Mesenchymal stem cell (in vitro differentiated cells and primary cell): ENCODE data around the gene SLC7A4.

Source experiments
- DNase-seq: peaks from one replicate; pipeline ENCODE4 v3.0.0-alpha.2; 2013
- H2AFZ ChIP-seq: one replicate; pipeline ENCODE4 v1.6.1; 2013; ENCODE audit warnings: low read depth, mild to moderate bottlenecking, control low read depth, inconsistent platforms, low read length, moderate library complexity
- H2AK5ac ChIP-seq: 2 replicates; pipeline ENCODE4 v1.6.1; 2013; ENCODE audit warnings: low read length, moderate library complexity, mild to moderate bottlenecking, inconsistent platforms; ENCODE audit not compliant: severe bottlenecking
- H2BK120ac ChIP-seq: one replicate; pipeline ENCODE4 v1.6.1; 2013; ENCODE audit warnings: low read depth, mild to moderate bottlenecking, inconsistent platforms, low read length, moderate library complexity
- H2BK12ac ChIP-seq, 2 experiments: one replicate each; pipeline ENCODE4 v1.6.1; 2013; ENCODE audit warnings: inconsistent platforms in 2 of 2, low read length in 2 of 2, mild to moderate bottlenecking in 2 of 2, moderate library complexity in 2 of 2, control low read depth in 1 of 2
- H2BK15ac ChIP-seq: one replicate; pipeline ENCODE4 v1.6.1; 2013; ENCODE audit warnings: mild to moderate bottlenecking, low read depth, inconsistent platforms; ENCODE audit not compliant: poor library complexity, severe bottlenecking
- H2BK5ac ChIP-seq: 2 replicates; pipeline ENCODE4 v1.6.1; 2013; ENCODE audit warnings: low read depth, mild to moderate bottlenecking, low read length, control low read depth, inconsistent platforms; ENCODE audit not compliant: poor library complexity, severe bottlenecking
- H3K14ac ChIP-seq, 2 experiments: one replicate each; pipeline ENCODE4 v1.6.1; 2013; ENCODE audit warnings: inconsistent platforms in 2 of 2, low read length in 2 of 2, control low read depth in 1 of 2, mild to moderate bottlenecking in 1 of 2, moderate library complexity in 1 of 2
- H3K18ac ChIP-seq, 2 experiments: one replicate each; pipeline ENCODE4 v1.6.1; 2013; ENCODE audit warnings: inconsistent platforms in 2 of 2, low read length in 2 of 2, control low read depth in 1 of 2, low read depth in 1 of 2, mild to moderate bottlenecking in 1 of 2
- H3K23ac ChIP-seq, 2 experiments: one replicate each; pipeline ENCODE4 v1.6.1; 2013; ENCODE audit warnings: inconsistent platforms in 2 of 2, low read length in 2 of 2, mild to moderate bottlenecking in 2 of 2, moderate library complexity in 2 of 2, control low read depth in 1 of 2
- H3K27ac ChIP-seq: 2 replicates; pipeline ENCODE4 v1.5.1; 2013; ENCODE audit warnings: mild to moderate bottlenecking, moderate library complexity, low read length, control low read depth, inconsistent platforms; ENCODE audit not compliant: poor library complexity, severe bottlenecking
- H3K27me3 ChIP-seq, 2 experiments: 2 replicates each; pipeline versions ENCODE4 v1.6.1 to v1.7.0; 2013; ENCODE audit warnings: low read length in 2 of 2, mild to moderate bottlenecking in 2 of 2, moderate library complexity in 2 of 2, control low read depth in 1 of 2, inconsistent platforms in 1 of 2; ENCODE audit not compliant: control insufficient read depth in 1 of 2, insufficient read depth in 1 of 2
- H3K36me3 ChIP-seq, 2 experiments: 2 replicates each; pipeline versions ENCODE4 v1.6.1 to v1.7.0; 2013; ENCODE audit warnings: low read length in 2 of 2, control low read depth in 1 of 2, inconsistent platforms in 1 of 2, low read depth in 1 of 2, mild to moderate bottlenecking in 1 of 2; ENCODE audit not compliant: insufficient read depth in 2 of 2, control insufficient read depth in 1 of 2
- H3K4ac ChIP-seq, 2 experiments: one replicate each; pipeline ENCODE4 v1.6.1; 2013; ENCODE audit warnings: inconsistent platforms in 2 of 2, low read length in 2 of 2, mild to moderate bottlenecking in 2 of 2, moderate library complexity in 2 of 2, control low read depth in 1 of 2, low read depth in 1 of 2
- H3K4me1 ChIP-seq: 2 replicates; pipeline ENCODE4 v1.6.1; 2013; ENCODE audit warnings: low read depth, low read length, control low read depth; ENCODE audit not compliant: control insufficient read depth, insufficient read depth
- H3K4me2 ChIP-seq: 2 replicates; pipeline ENCODE4 v1.6.1; 2013; ENCODE audit warnings: low read length, mild to moderate bottlenecking, inconsistent platforms; ENCODE audit not compliant: poor library complexity, severe bottlenecking
- H3K4me3 ChIP-seq, 2 experiments: 2 replicates each; pipeline versions ENCODE4 v1.5.1 to v1.7.0; 2013; ENCODE audit warnings: low read length in 2 of 2, mild to moderate bottlenecking in 2 of 2, control low read depth in 1 of 2, low read depth in 1 of 2; ENCODE audit not compliant: insufficient read depth in 1 of 2
- H3K79me1 ChIP-seq: replicated peaks from 2 replicates; pipeline ENCODE4 v1.6.1; 2013; ENCODE audit warnings: mild to moderate bottlenecking, control low read depth, low read length, inconsistent platforms; ENCODE audit not compliant: poor library complexity, severe bottlenecking
- H3K9ac ChIP-seq: 2 replicates; pipeline ENCODE4 v1.7.0; 2013; ENCODE audit warnings: mild to moderate bottlenecking, low read length, moderate library complexity
- H3K9me3 ChIP-seq: 2 replicates; pipeline ENCODE4 v1.7.0; 2013; ENCODE audit warnings: mild to moderate bottlenecking, low read length; ENCODE audit not compliant: control insufficient read depth
- H4K8ac ChIP-seq: one replicate; pipeline ENCODE4 v1.6.1; 2013; ENCODE audit warnings: inconsistent platforms, mild to moderate bottlenecking, low read length, moderate library complexity
- H4K91ac ChIP-seq: one replicate; pipeline ENCODE4 v1.6.1; 2013; ENCODE audit warnings: mild to moderate bottlenecking, low read length, inconsistent platforms
- WGBS: methylation state at CpG from one replicate; pipeline ENCODE4 v1.1.7; 2013; ENCODE audit warnings: mixed read lengths; 5-methylcytosine and 5-hydroxymethylcytosine counted together

Gene SLC7A4

DNA sequence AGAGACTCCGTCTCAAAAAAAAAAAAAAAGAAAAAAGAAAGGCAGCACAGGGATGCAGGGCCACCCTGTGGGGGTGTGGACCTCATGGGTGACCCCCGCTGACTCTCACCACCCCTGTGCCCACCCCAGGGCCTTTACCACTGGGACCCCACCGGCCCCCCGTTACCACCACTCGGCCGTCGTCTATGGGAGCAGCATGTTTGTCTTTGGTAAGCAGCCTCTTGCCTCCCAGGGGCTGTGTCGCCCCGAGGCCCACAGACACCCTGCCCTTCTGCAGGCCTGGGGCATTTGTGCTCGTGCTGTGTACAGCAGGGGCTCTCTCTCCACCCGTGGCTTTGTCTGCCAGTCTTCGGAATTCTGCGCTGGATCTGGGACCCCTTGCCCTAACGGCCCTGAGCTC lies 45.0 kb downstream of the SLC7A4 start:
- peaks cover 49% of the 10 kb centered on the region for H3K79me1 ChIP-seq
- no peak overlapping the region for H3K4me2 ChIP-seq
- no peak overlapping the region for H2BK15ac ChIP-seq
- no peaks in the 10 kb centered on the region for H3K9me3 ChIP-seq
- H2AK5ac ChIP-seq, result no peak overlapping the region
- no peak overlapping the region for H3K9ac ChIP-seq
- peaks cover 66 to 68% of the 10 kb centered on the region in 2 experiments for H3K36me3 ChIP-seq
- no peak for DNase-seq
- no peak overlapping the region for H3K14ac ChIP-seq
- H3K4me3 ChIP-seq, result no peak overlapping the region
- no peak overlapping the region for H3K18ac ChIP-seq
- H2BK5ac ChIP-seq, result no peak overlapping the region
- WGBS, result 94% methylated on average over 14 of the region's 14 CpGs
- no peak overlapping the region for H3K23ac ChIP-seq
- no peaks in the 10 kb centered on the region for H3K27me3 ChIP-seq
- no peak overlapping the region for H2BK120ac ChIP-seq
- no peak overlapping the region for H4K8ac ChIP-seq
- no peak overlapping the region for H3K4ac ChIP-seq
- no peak overlapping the region for H4K91ac ChIP-seq
- no peak overlapping the region for H2BK12ac ChIP-seq
- no peak overlapping the region for H2AFZ ChIP-seq
- H3K4me1 ChIP-seq, result peaks cover 18% of the 10 kb centered on the region
- no peak overlapping the region for H3K27ac ChIP-seq

- H3K4ac ChIP-seq, result no peak overlapping the region
- H3K9ac ChIP-seq, result no peak overlapping the region
- DNase-seq, result no peak
- no peak overlapping the region for H3K4me2 ChIP-seq
- no peak overlapping the region for H3K27ac ChIP-seq
- no peak overlapping the region for H4K8ac ChIP-seq
- H3K14ac ChIP-seq, result no peak overlapping the region
- peaks cover 58% of the 10 kb centered on the region in 2 experiments for H3K36me3 ChIP-seq
- no peak overlapping the region for H2AFZ ChIP-seq
- H3K23ac ChIP-seq, result no peak overlapping the region
- H3K27me3 ChIP-seq, result no peaks in the 10 kb centered on the region
- H3K4me3 ChIP-seq, result no peak overlapping the region
- peaks cover 47% of the 10 kb centered on the region for H3K79me1 ChIP-seq
- H2BK5ac ChIP-seq, result no peak overlapping the region
- H3K4me1 ChIP-seq, result peaks cover 21% of the 10 kb centered on the region
- WGBS, result 96% methylated on average over 1 of the region's 1 CpG
- no peak overlapping the region for H2BK120ac ChIP-seq
- H2AK5ac ChIP-seq, result no peak overlapping the region
- H4K91ac ChIP-seq, result no peak overlapping the region
- H2BK12ac ChIP-seq, result no peak overlapping the region
- no peak overlapping the region for H2BK15ac ChIP-seq
- H3K9me3 ChIP-seq, result no peaks in the 10 kb centered on the region
- H3K18ac ChIP-seq, result no peak overlapping the region
Measured at GRCh38 chr22:20986365-20986764, 46.0 kb downstream of the SLC7A4 start.

- Histone ChIP-seq H3K23ac (no peak overlapping the region), H4K91ac (no peak overlapping the region), H3K4ac (no peak overlapping the region), H3K36me3 (peaks cover 52% of the 10 kb centered on the region in 2 experiments), H3K9ac (no peak overlapping the region), H3K4me2 (no peak overlapping the region), H2BK12ac (no peak overlapping the region), H3K14ac (no peak overlapping the region), H4K8ac (no peak overlapping the region), H3K9me3 (no peaks in the 10 kb centered on the region), H3K27ac (no peak overlapping the region), H3K18ac (no peak overlapping the region), H3K4me3 (no peak overlapping the region), H3K4me1 (peaks cover 27% of the 10 kb centered on the region), H3K27me3 (no peaks in the 10 kb centered on the region), H2BK5ac (no peak overlapping the region), H3K79me1 (peaks cover 46% of the 10 kb centered on the region), H2AFZ (no peak overlapping the region), H2BK120ac (no peak overlapping the region), H2BK15ac (no peak overlapping the region), H2AK5ac (no peak overlapping the region)
- DNase-seq, result no peak
- WGBS, result 99% methylated on average over 7 of the region's 7 CpGs
Measured at GRCh38 chr22:20985720-20986119, 46.6 kb downstream of the SLC7A4 start.

DNA sequence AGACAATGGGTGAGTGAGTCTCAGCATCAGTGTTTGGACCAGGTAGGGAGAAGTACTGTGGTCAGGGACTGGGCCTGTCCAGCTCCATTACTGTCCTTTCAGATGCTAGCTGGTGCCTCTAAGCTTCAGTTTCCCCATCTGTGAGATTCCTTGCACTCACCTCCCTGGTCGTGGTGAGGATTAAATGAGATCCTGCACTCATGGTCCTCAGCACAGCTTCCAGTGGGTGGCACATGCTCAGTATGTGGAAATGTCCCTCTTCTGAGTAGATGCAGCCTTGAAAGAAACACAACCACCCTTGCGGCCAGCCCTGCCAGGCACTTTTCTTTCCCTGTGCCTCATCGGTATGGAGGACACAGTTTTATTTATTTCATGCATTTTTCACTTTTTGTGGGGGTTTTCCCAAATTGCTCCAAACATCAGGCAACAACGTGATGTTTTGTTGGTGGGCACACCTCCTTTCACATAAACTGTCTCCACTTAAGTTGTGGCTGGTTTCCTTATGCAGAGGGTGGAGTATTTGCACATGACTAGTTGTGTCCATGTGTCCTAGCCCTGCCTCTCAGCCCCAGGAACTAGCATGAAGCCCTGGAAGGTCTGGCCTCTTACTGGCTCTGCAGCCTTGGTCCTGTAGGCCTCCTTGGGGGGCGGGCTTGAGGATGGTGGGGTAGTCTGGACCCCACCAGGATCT lies 49.1 kb downstream of the SLC7A4 start:
- Histone ChIP-seq H2BK12ac (peak overlapping the region in 1 of 2 experiments; percentile 65), H3K27me3 (peaks cover 0 to 3% of the 10 kb centered on the region in 2 experiments)
- WGBS, result 84% methylated on average over 5 of the region's 5 CpGs

More for the DNA sequence above, 49.1 kb downstream of the SLC7A4 start:
- Histone ChIP-seq H4K91ac (no peak overlapping the region), H3K36me3 (peaks cover 30 to 38% of the 10 kb centered on the region in 2 experiments), H3K23ac (no peak overlapping the region), H3K27ac (no peak overlapping the region), H3K9me3 (peaks cover 7% of the 10 kb centered on the region), H2AFZ (peak overlapping the region; percentile 91), H3K79me1 (peaks cover 37% of the 10 kb centered on the region), H2BK120ac (peak overlapping the region; percentile 9), H2BK15ac (no peak overlapping the region), H3K4me3 (peak overlapping the region; percentile 90 to 94), H4K8ac (peak overlapping the region; percentile 7), H2BK5ac (no peak overlapping the region), H3K18ac (peak overlapping the region in 1 of 2 experiments; percentile 18), H2AK5ac (no peak overlapping the region), H3K14ac (peak overlapping the region in 1 of 2 experiments; percentile 44), H3K4me1 (peaks cover 20% of the 10 kb centered on the region), H3K9ac (peak overlapping the region; percentile 98), H3K4ac (peak overlapping the region in 1 of 2 experiments; percentile 94), H3K4me2 (peak overlapping the region; percentile 89)
- DNase-seq, result peak; percentile 52
